HG03139 (cell line): ENCODE data around the gene KRT14.
"Not testable (repeated sequence)": the region's sequence is repeated elsewhere in the genome, so short reads cannot be mapped to it uniquely, and the experiment has no call there.

Source experiments
- ATAC-seq: cut with Tn5 transposase; IDR thresholded peaks from one replicate; pipeline ENCODE4 v1.9.1; 2021; ENCODE audit not compliant: unreplicated experiment

The KRT14 gene

DNA sequence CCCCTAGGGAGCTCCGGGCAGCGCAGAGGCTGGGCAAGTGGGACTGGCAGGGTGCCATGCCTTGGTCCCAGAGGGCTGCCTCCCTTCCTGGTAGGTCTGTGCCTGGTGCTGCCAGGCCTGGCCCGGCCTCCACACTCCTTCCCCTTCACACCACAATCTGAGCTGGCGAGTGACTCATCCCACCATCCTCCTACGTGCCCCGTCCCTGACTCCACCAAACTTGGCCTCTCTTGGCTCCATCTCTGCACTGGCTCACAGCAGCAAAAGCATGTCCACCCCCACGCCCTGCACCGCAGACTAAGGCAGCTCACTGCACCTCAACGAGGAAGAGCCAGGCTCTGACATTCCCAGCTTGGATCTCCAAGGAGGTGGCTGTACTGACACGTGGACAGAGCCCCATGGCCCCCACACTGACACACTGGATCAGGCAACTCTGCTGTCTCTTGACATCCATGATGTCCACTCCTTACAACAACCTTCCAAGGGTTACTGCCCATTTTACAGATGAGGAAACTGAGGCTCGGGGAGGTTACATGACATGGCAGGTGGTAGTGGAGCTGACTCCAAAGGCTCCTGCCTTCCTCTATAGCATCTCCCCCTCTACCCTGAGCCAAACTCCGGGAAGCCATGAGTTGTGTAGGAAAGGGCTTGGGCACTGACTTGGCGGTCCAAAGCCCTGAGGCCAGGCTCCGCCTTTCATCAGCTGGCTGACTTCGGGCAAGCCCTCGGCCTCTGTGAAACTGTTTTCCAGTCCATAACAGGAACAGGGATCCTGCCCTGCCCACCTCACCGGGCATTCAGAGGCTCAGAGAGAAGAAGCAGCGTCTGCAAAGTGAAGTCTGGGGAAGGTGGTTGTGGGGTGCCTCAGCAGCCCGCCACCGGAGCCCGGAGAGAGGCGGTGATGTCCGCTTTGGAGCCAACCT lies 38.5 kb downstream of the KRT14 start:
- no peak for ATAC-seq

DNA sequence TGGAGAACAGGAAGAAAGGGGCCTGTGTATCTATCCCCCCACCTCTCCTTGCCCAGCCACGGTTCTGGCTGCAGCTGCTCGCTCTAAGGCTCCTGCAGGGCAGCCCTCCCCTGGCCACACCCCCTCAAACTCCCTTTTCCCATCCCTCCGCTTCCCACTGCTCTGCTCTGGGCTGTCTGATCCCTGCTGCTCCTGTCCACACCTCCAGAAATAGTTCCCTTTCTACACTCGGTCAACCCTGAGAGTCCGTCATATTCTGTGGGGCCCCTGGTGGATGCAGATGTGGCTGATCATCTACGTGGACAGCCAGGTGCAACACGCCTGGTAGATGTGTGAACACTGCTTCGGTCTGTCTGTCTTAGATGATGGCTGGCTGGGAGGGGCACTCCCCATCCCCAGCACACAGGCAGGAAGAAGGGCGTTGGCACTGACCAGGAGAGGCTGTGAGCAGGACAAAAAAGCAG lies 39.3 kb downstream of the KRT14 start:
- no peak for ATAC-seq

DNA sequence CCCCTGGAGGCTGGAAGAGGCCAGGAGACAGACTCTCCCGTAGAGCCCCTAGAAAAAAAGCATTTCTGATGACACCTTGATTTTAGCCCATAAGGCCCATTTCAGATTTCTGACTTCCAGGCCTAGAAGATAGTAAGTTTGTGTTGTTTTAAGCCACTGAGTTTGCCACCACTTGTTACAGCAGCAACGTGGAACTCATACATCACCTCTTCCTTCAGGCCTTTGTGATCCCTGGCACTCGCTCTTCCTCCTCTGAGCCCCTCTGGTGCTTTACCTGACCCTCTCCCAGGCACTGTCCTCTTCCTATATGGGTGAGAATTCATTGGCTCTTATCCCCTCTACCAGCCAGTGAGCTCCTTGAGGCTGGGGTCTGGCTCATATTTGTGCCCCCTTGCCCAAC lies 39.9 kb downstream of the KRT14 start:
- ATAC-seq: no peak

DNA sequence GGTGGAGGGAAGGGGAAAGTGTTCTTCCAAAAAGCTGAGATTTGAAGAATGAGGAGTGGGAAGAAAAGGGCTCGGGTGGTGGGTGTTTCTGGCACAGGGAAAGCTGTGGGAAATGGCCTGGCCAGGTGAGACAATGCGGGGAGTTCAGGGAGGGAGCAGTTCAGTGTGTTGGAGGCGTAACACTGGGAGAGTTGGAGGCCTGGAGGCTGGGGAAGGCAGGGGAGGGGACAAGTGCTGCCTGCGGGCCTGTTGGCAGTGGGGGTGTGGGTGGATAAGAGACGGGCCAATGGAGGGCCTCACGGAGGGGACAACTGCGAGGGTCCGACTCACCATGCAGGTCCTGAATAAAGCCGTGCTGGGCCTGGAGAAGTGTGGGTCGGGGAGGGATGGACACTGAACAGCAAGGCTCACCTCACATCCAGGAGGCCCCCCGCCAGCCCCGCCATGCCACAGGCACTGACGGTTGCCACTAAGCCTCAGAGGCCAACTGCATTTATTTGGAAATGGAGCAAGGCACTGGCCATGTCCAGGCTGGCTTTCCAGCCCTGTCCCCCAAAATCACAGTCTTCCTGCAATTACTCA lies 40.8 kb downstream of the KRT14 start:
- ATAC-seq: no peak

DNA sequence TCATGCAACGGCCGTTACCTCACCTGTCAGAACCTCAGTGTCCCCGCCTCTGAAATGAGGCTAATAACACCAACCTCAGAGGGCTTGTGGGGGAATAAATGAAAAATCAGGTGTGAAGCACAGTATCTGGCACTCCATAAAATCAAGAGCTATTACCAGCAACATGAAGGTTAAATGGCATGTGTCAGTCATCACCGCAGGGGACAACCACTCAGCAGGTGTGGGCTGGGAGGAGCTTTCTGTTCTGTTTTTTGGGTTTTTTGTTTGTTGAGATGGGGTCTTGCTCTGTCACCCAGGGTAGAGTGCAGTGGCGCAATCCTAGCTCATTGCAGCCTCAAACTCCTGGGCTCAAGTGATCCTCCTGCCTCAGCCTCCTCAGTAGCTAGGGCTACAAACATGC lies 41.8 kb downstream of the KRT14 start:
- no peak for ATAC-seq

DNA sequence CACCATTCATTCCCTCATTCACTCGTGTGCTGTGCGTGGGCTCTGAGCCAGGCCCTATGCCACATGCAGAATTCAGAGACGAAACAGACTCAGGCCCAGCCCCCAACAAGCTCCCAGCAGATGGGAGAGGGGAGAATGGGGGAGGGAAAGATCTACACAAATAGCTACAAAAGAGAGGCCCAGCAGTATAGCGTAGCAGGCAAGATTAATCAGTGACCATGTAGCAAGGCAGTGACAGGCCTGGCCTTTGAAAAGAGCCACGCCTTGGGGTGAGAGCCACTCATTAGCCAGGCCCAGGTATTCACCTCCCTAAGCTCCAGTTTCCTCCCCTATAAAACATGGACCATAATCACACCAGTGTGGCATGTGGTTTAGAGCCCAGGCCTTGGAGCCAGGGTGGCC lies 42.2 kb downstream of the KRT14 start:
- no peak for ATAC-seq

DNA sequence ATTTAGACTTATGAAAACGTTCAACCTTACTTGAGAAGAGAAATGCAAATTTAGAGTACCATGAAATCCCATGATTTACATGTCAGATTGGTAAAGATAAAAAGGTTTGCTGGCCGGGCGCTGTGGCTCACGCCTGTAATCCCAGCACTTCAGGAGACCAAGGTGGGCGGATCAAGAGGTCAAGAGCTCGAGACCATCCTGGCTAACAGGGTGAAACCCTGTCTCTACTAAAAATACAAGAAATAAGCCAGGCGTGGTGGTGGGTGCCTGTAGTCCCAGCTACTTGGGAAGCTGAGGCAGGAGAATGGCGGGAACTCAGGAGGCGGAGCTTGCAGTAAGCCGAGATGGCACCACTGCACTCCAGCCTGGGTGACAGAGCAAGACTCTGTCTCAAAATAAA lies 43.9 kb downstream of the KRT14 start:
- ATAC-seq: not testable (repeated sequence)

DNA sequence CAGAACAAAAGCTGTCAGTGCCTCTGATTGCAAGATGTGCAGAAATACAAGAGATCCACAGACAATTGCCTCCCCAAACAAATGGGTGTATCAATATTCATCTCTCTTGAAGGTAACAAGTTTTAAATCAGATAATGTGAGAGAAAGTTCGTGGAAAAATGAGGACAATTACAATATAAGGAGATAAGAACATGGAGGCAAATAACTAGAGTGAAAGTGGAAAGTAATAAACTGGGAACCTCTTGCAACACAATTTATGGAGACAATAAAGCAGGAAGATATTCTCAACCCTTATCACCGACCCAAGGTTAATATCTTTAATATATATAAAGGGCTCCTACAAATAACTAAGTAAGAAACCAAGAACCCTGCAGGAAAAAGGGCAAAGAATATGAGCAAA lies 44.3 kb downstream of the KRT14 start:
- ATAC-seq: no peak

DNA sequence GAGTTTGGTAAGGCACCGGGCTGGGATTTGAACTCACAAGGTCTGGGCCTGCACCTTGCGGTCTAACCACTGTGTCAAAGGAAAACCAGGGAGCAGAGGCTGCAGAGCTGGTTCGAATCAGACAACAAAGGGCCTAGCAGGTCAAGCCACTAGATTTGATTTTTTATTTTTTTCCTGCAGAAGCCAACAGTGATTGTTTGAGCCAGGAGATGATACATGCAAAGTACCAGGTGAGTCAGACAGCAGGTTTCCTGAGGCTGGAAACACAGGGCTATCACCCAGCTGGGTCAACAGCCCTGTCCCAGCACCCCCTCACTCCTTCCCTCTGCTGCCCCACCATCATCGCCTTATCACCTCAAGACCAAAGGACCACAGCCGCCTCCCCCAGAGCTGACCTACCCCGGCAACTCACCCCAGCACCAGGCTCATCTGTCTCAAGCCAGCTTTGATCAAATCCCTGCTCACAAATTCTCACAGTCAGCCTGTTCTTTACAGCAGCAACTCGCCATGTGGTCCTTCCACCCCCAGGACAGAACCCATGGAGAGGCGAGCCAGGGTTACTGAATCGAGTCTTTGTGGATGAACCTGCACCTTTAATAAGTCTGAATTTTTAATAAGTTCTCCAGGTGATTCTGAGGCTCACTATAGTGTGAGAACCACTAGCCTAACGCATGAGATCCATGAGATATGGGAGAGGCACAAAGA lies 45.6 kb downstream of the KRT14 start:
- no peak for ATAC-seq

DNA sequence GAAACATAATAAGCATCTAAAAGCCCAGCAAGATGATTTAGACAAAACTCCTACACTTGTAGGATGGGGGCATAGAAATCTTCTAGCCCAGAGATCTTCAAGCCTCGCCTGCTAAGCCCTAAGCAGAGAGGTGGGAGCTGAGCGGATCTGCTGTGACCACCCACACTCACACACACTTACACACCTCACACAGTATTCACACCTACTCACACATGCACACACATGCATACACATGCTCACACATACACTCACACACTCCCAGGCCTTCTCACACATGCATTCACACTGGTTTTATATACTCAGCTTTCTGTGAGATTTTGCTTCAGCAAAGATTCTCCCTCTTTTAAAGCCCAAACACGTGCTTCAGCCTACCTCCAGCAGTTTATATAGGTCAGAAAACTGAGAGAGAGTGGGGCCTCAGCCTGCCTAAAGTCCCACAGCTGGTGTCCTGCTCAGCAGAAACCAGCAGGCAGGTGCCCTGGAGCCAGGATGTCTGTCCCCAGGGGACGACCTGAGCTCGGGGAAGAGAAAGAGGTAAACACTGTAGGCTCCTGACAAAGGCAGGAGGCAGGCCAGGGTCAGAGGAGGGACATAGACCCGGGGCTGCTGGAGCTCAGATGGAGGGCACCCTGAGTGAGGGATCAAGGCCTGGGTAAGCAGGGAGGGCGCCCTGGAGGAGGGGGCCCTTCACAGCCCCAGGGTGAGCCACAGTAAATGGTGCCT lies 46.6 kb downstream of the KRT14 start:
- ATAC-seq: no peak

DNA sequence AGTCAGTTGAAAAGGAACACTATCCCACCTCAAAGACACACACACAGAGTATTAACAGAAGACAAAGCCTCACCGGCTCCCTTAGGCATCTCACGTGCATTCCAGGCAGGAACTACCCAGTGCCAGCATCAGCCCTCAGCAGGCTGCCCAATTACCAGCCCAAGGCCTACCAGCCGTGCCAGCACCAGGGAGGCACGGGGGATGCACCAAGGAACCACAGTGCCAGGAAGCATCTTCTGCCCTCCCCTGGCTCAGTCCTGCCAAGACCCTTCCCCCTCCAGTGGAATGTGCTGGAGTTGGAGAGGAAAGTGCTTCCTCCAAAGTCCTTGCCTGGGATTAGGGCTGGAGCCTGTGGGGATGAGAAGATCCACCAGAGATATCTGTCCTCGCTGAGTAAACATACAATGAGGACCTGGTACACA lies 47.6 kb downstream of the KRT14 start:
- ATAC-seq: no peak

DNA sequence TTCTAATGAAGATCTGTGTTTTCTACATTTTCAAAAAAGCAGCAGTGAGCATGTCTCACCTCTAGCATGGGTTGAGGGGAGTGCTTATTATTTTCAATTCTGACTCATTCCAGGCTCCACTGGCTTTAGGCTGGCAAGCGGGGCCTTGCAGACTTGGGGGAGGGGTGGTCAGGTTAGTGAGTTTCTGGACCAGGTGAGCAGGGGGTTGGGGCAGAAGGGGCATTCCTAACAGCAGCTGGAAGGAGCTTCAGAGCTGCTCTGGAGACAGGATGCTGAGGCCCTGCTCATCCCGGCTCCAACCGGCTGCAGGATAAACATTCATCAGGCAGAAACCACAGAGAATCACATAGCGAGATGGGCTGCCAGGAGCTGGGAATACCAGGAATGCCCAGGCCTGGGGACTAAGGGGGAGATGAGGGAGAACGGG lies 48.1 kb downstream of the KRT14 start:
- no peak for ATAC-seq

DNA sequence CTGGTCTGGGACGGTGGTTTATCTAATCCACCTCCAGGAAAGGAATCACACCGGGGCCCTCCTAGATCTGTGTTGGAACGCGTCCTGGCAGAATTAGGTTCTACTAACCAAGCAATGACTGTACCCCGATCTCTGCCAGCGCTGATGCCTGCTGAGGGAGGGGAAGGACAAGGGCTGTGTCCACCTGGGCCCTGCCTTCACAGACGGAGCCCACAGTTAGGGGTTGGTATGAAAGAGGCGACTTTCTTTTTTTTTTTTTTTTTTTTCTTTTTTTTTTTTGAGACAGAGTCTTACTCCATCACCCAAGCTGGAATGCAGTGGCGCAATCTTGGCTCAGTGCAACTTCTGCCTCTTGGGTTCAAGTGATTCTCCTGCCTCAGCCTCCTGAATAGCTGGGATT lies 48.7 kb downstream of the KRT14 start:
- no peak for ATAC-seq

DNA sequence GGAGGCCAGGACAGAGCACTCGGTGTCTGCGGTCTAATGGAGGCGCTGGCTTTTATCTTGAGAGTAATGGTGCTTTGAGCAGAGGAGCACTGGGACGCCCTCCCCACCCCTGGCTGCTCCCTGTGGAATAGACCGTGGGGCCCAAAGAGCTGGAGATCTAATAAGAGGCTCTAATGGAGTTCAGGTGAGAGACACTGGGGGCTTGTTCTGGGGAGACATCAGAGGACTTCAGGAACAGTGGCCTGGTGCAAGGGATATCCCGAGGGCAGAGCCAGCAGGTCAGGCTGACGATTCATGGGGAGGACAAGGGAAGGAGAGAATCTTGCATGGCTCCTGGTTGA lies 49.1 kb downstream of the KRT14 start:
- ATAC-seq: no peak

DNA sequence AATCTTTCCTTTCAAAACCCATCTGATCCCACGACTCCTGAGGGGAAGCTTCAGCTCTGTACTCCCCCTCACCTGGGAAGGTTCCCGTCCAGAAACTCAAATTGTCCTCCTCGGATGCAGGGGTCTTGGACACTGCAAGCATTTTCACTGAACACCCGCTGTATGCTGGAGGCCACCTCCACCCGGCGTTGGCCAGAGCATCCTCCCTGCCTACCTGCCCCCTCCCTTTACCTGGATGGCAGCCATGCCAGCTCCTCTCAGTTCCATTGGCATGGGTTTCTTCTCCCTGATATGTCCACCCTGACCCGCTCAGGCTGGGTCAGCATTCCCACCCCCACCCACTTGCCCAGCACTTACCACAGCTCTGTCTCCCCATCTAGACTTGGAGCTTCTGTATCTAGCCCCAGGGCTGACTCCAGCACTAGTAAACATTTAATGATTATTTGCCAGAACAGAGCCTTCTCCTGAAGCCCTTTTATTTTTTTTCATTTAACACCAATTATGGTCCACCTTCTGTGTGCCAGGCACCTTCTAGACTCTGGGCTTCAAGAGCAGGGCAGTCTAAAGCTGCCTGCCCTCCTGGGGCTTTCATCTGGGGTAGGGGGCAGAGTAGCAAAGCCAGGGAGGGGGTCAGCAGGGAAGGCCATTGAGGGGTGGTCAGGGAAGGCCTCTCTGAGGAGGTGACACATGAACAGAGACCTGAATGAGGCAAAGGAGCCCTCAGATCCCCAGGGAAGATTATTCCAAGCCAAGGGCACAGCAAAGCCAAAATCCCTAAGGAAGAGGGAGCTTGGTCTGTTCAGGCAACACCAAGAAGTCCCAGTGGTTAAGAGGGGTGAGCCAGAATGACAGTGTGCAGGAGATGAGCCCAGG lies 49.7 kb downstream of the KRT14 start:
- ATAC-seq: no peak

DNA sequence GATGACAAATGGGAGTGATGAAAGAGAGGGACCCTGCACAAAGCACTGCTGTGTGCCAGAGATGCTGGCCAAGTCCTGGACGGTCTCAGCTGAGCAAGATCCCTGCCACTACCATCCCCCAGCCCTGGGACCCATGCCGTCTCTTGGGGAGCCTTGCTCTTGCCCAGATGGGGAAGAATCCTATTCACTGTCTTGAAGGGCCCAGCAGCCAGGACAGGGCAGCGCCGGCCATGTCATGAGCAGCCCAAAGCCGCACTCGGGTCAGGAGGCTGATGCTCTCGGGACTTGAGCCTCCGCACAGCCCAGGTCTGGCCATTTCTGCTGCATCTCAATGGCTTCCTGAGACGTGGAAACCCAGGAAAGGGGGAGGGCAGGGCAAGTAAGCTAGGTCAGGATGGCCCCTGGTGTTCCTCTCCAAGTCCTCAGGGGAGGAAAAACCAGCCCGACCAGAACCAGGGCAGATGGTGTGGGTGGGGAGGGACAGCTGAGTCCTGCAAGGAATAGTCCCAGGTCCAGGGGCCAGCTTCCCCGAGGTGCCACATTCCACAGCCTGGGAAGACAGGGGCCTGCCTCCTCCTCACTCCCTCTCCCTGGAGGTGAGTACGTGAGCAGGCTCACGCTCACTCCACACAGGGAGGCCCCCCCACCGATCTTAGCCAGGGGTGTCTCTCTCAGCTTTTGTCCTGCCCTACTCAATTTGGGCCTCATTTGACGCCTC lies 50.8 kb downstream of the KRT14 start:
- ATAC-seq: no peak

DNA sequence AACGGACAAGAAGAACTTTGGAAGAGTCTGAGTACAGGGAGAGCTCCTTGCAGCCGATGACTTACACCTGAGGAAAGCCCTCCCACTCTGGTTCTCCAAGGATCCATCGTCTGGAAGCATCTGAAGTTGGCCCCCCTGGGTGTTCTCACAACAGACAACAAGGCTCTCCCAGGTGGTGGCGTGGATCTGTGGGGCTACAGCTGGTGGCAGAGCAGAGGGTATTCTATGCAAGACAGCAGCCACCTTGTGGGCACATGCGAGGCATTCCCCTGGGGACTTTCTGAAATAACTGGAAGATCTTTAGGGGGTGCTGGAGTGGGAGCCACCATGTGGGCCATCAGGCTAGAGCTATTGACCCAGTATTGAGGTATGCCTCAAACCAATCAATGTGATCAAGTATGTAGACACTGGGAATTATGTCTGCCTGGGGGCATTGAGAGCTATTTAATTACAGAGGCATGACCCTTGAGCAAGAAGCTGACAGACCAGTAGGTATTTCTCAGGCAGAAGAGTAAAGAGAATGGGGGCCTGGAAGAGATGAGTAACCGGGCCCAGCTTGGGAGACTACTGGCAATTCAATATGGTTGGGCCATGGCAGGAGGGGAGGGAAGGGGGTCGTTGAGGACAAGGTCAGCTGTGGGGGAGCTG lies 51.7 kb downstream of the KRT14 start:
- no peak for ATAC-seq

DNA sequence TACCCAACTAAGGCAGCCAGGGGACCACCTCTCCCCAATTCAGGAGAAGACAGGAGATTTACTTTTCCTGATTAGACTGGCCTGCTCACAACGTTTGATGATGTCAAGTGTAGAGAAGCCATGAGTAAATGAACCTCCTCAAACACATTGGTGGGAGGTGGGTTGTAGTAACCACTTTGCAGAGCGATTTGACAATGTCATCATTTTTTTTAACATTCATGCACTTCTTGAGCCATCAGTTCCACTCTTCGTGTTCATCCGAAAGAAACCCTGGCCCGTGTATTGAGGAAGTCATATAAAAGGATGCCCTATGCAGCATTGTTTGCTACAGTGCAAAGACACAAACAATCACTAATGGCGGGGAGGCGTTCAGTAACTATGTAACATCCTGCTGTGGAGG lies 53.1 kb downstream of the KRT14 start:
- no peak for ATAC-seq

DNA sequence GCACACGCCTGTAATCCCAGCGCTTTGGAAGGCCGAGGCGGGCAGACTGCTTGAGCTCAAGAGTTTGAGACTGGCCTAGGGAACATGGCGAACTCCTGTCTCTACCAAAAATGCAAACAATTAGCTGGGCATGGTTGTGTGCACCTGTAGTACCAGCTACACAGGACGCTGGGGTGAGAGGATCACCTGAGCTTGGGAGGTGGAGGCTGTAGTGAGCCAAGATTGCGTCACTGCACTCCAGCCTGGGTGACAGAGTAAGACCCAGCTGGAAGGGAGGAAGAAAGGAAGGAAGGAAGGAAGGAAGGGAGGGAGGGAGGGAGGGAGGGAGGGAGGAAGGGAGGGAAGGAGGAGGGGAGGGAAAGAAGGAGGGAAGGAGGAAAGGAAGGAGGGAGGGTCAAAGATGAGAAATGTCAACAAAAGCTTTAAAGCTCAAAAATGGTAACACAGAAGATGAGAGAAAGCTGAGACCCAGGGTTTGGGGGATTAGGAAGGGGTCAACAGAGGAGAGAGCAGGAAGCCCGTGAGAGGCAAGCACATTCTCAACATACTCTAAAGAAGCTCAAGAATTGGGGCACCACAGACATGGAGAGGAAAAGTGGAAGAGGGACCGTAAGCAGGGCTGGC lies 53.6 kb downstream of the KRT14 start:
- ATAC-seq: no peak
